KMS-11 (cell line): Measurements from ENCODE around the gene HOMER2.
"Not testable (repeated sequence)": the region's sequence is repeated elsewhere in the genome, so short reads cannot be mapped to it uniquely, and the experiment has no call there.

Experiments used
- H2AFZ ChIP-seq: fragments of 200-600 bp; sonication (generic); 2 replicates; pipeline ENCODE4 v1.6.1; 2016; ENCODE audit warnings: antibody characterized with exemption, mixed run types, low read depth
- H3K27ac ChIP-seq: fragments of 200-600 bp; sonication (generic); 2 replicates; pipeline ENCODE4 v1.6.1; 2016; ENCODE audit warnings: mild to moderate bottlenecking, mixed run types
- H3K27me3 ChIP-seq: fragments of 200-600 bp; sonication (generic); 2 replicates; pipeline ENCODE4 v1.6.1; 2017; ENCODE audit warnings: mild to moderate bottlenecking, low read depth, mixed run types, moderate library complexity; ENCODE audit not compliant: insufficient read depth
- H3K36me3 ChIP-seq: fragments of 200-600 bp; sonication (generic); 2 replicates; pipeline ENCODE4 v1.6.1; 2017; ENCODE audit warnings: mild to moderate bottlenecking, mixed run types; ENCODE audit not compliant: insufficient read depth
- H3K4me1 ChIP-seq: fragments of 200-600 bp; sonication (generic); 2 replicates; pipeline ENCODE4 v1.6.1; 2016; ENCODE audit warnings: mild to moderate bottlenecking, low read depth, mixed run types; ENCODE audit not compliant: poor library complexity, severe bottlenecking
- H3K4me2 ChIP-seq: fragments of 200-600 bp; sonication (generic); 2 replicates; pipeline ENCODE4 v1.7.0; 2016; ENCODE audit warnings: mild to moderate bottlenecking, mixed run types
- H3K4me3 ChIP-seq: fragments of 200-600 bp; sonication (generic); IDR thresholded peaks from 2 replicates; pipeline ENCODE4 v1.6.1; 2017; ENCODE audit warnings: low read depth, low read length, mixed read lengths; ENCODE audit not compliant: insufficient read depth
- H3K79me2 ChIP-seq: fragments of 200-600 bp; sonication (generic); 2 replicates; pipeline ENCODE4 v1.6.1; 2016; ENCODE audit warnings: low read depth, mixed run types; ENCODE audit not compliant: insufficient read depth
- H3K9ac ChIP-seq: fragments of 200-600 bp; sonication (generic); 2 replicates; pipeline ENCODE4 v1.6.1; 2016; ENCODE audit warnings: mild to moderate bottlenecking, mixed run types
- H4K20me1 ChIP-seq: fragments of 200-600 bp; sonication (generic); 2 replicates; pipeline ENCODE4 v1.6.1; 2016; ENCODE audit warnings: mild to moderate bottlenecking, mixed run types; ENCODE audit not compliant: insufficient read depth
- TF ChIP-seq, protein P1 (sequence below): fragments of 200-600 bp; sonication (generic); conservative IDR thresholded peaks from 2 replicates; pipeline ENCODE4 v1.6.1; 2017; ENCODE audit warnings: low read depth, mild to moderate bottlenecking, antibody characterized with exemption, low read length, moderate library complexity, mixed read lengths

HOMER2 gene

DNA sequence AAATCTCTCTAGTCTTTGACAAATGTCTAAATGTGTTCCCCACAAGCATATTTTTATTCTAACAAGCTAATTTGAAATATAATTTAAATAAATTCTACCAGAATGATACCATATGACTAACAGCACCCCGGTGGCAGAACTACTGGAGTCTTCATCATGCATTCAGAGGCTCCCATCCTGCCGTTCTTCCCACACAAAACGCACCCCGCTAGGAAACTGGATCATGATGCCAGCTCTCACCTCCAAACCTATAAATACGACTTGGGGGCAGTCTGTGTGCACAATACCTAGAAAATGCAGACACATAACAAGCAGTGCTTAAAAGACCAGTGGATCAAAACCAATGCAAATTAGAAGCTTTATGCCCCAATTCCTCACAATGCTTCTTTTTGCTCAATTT, 8.5 kb downstream of the HOMER2 start:
- no peak overlapping the region for H3K4me2 ChIP-seq
- H3K36me3 ChIP-seq: no peaks in the 10 kb centered on the region
- TF ChIP-seq, protein P1, sequence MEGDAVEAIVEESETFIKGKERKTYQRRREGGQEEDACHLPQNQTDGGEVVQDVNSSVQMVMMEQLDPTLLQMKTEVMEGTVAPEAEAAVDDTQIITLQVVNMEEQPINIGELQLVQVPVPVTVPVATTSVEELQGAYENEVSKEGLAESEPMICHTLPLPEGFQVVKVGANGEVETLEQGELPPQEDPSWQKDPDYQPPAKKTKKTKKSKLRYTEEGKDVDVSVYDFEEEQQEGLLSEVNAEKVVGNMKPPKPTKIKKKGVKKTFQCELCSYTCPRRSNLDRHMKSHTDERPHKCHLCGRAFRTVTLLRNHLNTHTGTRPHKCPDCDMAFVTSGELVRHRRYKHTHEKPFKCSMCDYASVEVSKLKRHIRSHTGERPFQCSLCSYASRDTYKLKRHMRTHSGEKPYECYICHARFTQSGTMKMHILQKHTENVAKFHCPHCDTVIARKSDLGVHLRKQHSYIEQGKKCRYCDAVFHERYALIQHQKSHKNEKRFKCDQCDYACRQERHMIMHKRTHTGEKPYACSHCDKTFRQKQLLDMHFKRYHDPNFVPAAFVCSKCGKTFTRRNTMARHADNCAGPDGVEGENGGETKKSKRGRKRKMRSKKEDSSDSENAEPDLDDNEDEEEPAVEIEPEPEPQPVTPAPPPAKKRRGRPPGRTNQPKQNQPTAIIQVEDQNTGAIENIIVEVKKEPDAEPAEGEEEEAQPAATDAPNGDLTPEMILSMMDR: no peak
- H3K27ac ChIP-seq: no peak overlapping the region
- no peaks in the 10 kb centered on the region for H3K4me1 ChIP-seq
- no peak overlapping the region for H2AFZ ChIP-seq
- no peaks in the 10 kb centered on the region for H3K27me3 ChIP-seq
- no peak overlapping the region for H3K9ac ChIP-seq
- H4K20me1 ChIP-seq: no peaks in the 10 kb centered on the region
- no peaks in the 10 kb centered on the region for H3K79me2 ChIP-seq
- no peak overlapping the region for H3K4me3 ChIP-seq

DNA sequence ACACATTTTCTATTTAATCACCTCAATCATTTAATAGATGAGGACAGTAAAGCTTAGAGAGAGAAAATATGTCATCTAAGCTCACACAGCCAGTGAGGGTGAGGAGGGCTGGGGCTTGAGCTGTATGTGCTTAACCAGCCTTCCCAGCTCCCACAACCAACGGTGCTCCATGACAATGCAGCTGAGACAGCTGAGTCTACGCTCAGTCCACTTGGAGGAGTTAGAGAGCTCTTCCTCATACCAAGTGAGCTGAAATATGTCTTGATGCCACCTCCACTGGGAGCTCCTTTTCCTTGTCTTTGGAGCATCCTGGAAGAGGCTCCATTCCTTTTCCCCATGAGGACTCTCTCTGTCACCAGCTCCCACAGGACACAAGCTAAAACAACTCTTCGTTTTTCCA, 9.3 kb downstream of the HOMER2 start:
- no peak overlapping the region for H3K27ac ChIP-seq
- no peaks in the 10 kb centered on the region for H3K36me3 ChIP-seq
- no peak overlapping the region for H3K9ac ChIP-seq
- H3K79me2 ChIP-seq: no peaks in the 10 kb centered on the region
- H3K4me1 ChIP-seq: no peaks in the 10 kb centered on the region
- no peak overlapping the region for H2AFZ ChIP-seq
- H3K4me2 ChIP-seq: no peak overlapping the region
- no peaks in the 10 kb centered on the region for H3K27me3 ChIP-seq
- TF ChIP-seq, protein P1: no peak
- H4K20me1 ChIP-seq: no peaks in the 10 kb centered on the region
- H3K4me3 ChIP-seq: no peak overlapping the region

DNA sequence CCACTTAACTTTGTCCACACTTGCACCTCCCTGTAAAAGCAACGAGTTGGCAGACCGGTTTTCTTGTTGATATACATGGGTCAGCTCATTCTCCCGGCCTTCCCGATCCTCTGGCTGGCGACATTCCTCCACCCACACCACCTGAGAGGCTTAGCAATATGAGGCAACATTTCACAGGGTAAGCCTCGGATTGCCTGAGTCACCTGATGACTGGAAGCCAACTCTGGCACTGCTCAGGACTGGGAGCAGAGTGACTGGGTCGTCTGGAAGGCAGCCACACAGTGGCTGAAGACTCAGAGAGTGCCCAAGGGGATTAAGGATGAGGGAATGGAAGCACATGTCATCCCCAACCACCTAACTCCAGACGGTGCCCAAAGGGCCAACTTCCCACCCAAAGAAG, 9.8 kb downstream of the HOMER2 start:
- H3K36me3 ChIP-seq: no peaks in the 10 kb centered on the region
- H3K4me3 ChIP-seq: no peak overlapping the region
- H3K27ac ChIP-seq: no peak overlapping the region
- H3K4me1 ChIP-seq: no peaks in the 10 kb centered on the region
- no peak overlapping the region for H2AFZ ChIP-seq
- no peaks in the 10 kb centered on the region for H3K27me3 ChIP-seq
- TF ChIP-seq, protein P1: no peak
- H3K4me2 ChIP-seq: no peak overlapping the region
- H4K20me1 ChIP-seq: no peaks in the 10 kb centered on the region
- no peak overlapping the region for H3K9ac ChIP-seq
- no peaks in the 10 kb centered on the region for H3K79me2 ChIP-seq

DNA sequence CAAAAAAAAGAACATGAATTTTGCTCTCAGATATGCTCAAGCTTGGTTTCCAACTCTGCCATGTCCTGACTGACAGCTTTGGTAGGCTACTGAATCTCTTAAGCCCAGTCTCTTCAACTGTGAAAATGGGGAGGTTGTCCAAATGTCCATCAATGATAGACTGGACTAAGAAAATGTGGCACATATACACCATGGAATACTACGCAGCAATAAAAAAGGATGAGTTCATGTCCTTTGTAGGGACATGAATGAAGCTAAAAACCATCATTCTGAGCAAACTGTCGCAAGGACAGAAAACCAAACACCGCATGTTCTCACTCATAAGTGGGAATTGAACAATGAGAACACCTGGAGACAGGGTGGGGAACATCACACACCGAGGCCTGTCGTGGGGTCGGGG, 12.8 kb downstream of the HOMER2 start:
- H4K20me1 ChIP-seq, H3K4me3 ChIP-seq, H3K27ac ChIP-seq, H3K4me1 ChIP-seq, H2AFZ ChIP-seq, H3K4me2 ChIP-seq, H3K79me2 ChIP-seq, H3K9ac ChIP-seq, H3K27me3 ChIP-seq, H3K36me3 ChIP-seq: not testable (repeated sequence)

DNA sequence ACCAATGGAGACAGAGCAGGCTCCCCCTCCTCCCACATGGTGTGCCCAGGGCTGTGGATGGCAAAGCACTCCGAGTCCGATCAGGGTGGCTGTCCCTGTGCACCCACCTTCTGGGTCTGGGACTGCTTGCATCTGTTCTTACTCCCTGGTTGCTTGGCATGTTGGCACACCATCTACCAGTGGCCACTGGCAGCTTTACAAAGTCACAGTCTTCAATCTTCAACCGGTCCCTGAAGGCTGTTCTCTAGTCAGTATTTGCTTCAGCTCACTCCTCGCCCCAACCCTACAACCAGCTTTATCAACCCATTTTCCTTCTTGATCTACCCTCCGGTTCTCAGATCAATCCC, 14.8 kb downstream of the HOMER2 start:
- Histone ChIP-seq H2AFZ (no peak overlapping the region), H3K9ac (no peak overlapping the region), H4K20me1 (no peaks in the 10 kb centered on the region), H3K4me1 (no peaks in the 10 kb centered on the region), H3K27ac (no peak overlapping the region), H3K4me3 (no peak overlapping the region), H3K36me3 (no peaks in the 10 kb centered on the region), H3K27me3 (no peaks in the 10 kb centered on the region), H3K4me2 (no peak overlapping the region), H3K79me2 (no peaks in the 10 kb centered on the region)
- TF ChIP-seq, protein P1: no peak
